PC-3 (cell line): Measurements from ENCODE around the gene MAGEL2. TPM values are rescaled to one million over a fixed set of nuclear protein-coding genes. Genes with fewer than 3 reads are reported as not detected.

Experiments
- ATAC-seq: fragments of 200-7000 bp; cut with Tn5 transposase; 2 replicates; pipeline ENCODE4 v1.9.1; 2020; ENCODE audit warnings: mild to moderate bottlenecking, moderate library complexity
- BruUV-seq: library from RNA; stranded (reverse); fragments of 400-500 nt; replicated peaks from 2 replicates; lab custom pipeline; 2021; lab: Mats Ljungman, UMichigan
- CTCF ChIA-PET: fragments of 300-600 bp; sonication (Branson Sonifier 250); formaldehyde crosslinking; loops from one replicate; lab custom pipeline; 2022; ENCODE audit warnings: antibody characterized with exemption; lab: Charles Lee
- POLR2A ChIA-PET: fragments of 300-600 bp; sonication (Branson Sonifier 250); formaldehyde crosslinking; loops from one replicate; lab custom pipeline; 2022; ENCODE audit warnings: antibody characterized with exemption; ENCODE audit not compliant: unreplicated experiment; lab: Charles Lee
- DNase-seq: peaks from one replicate; pipeline ENCODE4 v3.0.0-alpha.2; 2015
- H2AFZ ChIP-seq: fragments of 300-600 bp; sonication (generic); 2 replicates; pipeline ENCODE4 v1.6.0; 2016; ENCODE audit warnings: antibody characterized with exemption, low read length
- H3F3A ChIP-seq: fragments of 300-600 bp; sonication (generic); one replicate; pipeline ENCODE4 v1.6.0; 2017; ENCODE audit warnings: antibody characterized with exemption, low read length, control low read depth, mild to moderate bottlenecking; ENCODE audit not compliant: unreplicated experiment
- H3K27ac ChIP-seq: fragments of 300-600 bp; sonication (generic); 2 replicates; pipeline ENCODE4 v1.5.1; 2016; ENCODE audit warnings: mild to moderate bottlenecking, low read length
- H3K27me3 ChIP-seq: fragments of 300-600 bp; sonication (generic); 2 replicates; pipeline ENCODE4 v1.6.1; 2016; ENCODE audit warnings: low read length, mixed read lengths
- H3K36me3 ChIP-seq: fragments of 300-600 bp; sonication (generic); 2 replicates; pipeline ENCODE4 v1.6.1; 2016; ENCODE audit warnings: low read depth, mixed run types, low read length, mixed read lengths
- H3K4me1 ChIP-seq: fragments of 300-600 bp; sonication (generic); 2 replicates; pipeline ENCODE4 v1.5.1; 2016; ENCODE audit warnings: low read length; ENCODE audit not compliant: insufficient read depth
- H3K4me2 ChIP-seq: fragments of 300-600 bp; sonication (generic); 2 replicates; pipeline ENCODE4 v1.6.0; 2016; ENCODE audit warnings: low read length
- H3K4me3 ChIP-seq: fragments of 300-600 bp; sonication (generic); 2 replicates; pipeline ENCODE4 v1.5.1; 2016; ENCODE audit warnings: mild to moderate bottlenecking, low read length, mixed read lengths
- H3K79me2 ChIP-seq: fragments of 300-600 bp; sonication (generic); 2 replicates; pipeline ENCODE4 v1.6.1; 2017; ENCODE audit warnings: low read length, mixed read lengths
- H3K9ac ChIP-seq: fragments of 300-600 bp; sonication (generic); 2 replicates; pipeline ENCODE4 v1.6.0; 2016; ENCODE audit warnings: mild to moderate bottlenecking, low read length
- H3K9me2 ChIP-seq: fragments of 300-600 bp; sonication (generic); replicated peaks from 2 replicates; pipeline ENCODE4 v1.6.1; 2016; ENCODE audit warnings: mixed run types, low read length, mixed read lengths
- H3K9me3 ChIP-seq: fragments of 300-600 bp; sonication (generic); 2 replicates; pipeline ENCODE4 v1.6.1; 2016; ENCODE audit warnings: low read length, mixed read lengths
- H4K20me1 ChIP-seq: fragments of 300-600 bp; sonication (generic); 2 replicates; pipeline ENCODE4 v1.6.1; 2016; ENCODE audit warnings: low read length, mixed read lengths
- CTCF ChIP-seq: fragments of 300-600 bp; sonication (generic); conservative IDR thresholded peaks from 2 replicates; pipeline ENCODE4 v1.5.1; 2017; ENCODE audit warnings: antibody characterized with exemption, low read depth, mild to moderate bottlenecking, low read length
- EZH2 ChIP-seq: fragments of 300-600 bp; sonication (generic); IDR thresholded peaks from one replicate; pipeline ENCODE4 v1.6.1; 2017; ENCODE audit warnings: antibody characterized with exemption, mild to moderate bottlenecking, low read length; ENCODE audit not compliant: unreplicated experiment
- EZH2phosphoT487 ChIP-seq: fragments of 300-600 bp; sonication (generic); IDR thresholded peaks from 2 replicates; pipeline ENCODE4 v1.6.1; 2018; ENCODE audit warnings: mild to moderate bottlenecking, antibody characterized with exemption, low read length, borderline replicate concordance
- intact Hi-C: fragments of 100-400 bp; cut with micrococcal nuclease; formaldehyde crosslinking; loops from 2 replicates; pipeline ENCODE4 v1.9.0; 2023
- total RNA-seq: library from RNA; depleted of rRNA; stranded (reverse); fragments of >200 nt; gene quantifications from 2 replicates; pipeline ENCODE4 v1.2.3, GENCODE V29; 2014; rRNA removed

Gene MAGEL2
- total RNA-seq, 1 experiment from 2014 or later = not detected

DNA sequence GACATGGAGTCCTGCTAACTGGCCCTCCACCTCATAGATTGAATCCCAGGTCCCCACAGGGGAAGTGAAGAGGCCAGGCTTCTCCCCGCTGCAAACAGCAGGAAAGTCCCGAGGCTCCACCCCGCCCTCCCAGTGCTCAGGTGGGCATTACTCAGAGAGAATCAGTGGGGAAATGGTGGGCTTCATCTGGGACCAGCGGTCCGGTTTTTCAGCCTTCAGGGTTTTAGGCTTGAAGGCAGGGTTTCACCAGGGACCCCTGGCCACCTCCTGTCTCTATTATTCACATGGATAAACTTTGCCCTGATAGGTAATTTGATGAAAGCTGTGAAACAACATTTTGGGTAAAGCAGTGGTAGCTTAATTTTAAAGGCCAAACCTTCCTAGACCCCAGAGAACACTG, 50.9 kb downstream of the MAGEL2 start:
- ChIA-PET CTCF (no interaction called here), POLR2A (no interaction called here)
- no peaks in the 10 kb centered on the region for H4K20me1 ChIP-seq
- no peaks in the 10 kb centered on the region for H3F3A ChIP-seq
- no peaks in the 10 kb centered on the region for H3K4me1 ChIP-seq
- ATAC-seq (no peak), DNase-seq (no peak)
- no peaks in the 10 kb centered on the region for H3K9me2 ChIP-seq
- no peak overlapping the region for H3K27ac ChIP-seq
- H3K36me3 ChIP-seq = no peaks in the 10 kb centered on the region
- no peaks in the 10 kb centered on the region for H3K79me2 ChIP-seq
- no peak for TF ChIP-seq EZH2phosphoT487
- no peak for TF ChIP-seq CTCF
- TF ChIP-seq EZH2 = no peak
- intact Hi-C loops = no loop called here
- peaks cover 5% of the 10 kb centered on the region; the same call in 1 of the 2 replicates for H3K27me3 ChIP-seq
- no peak overlapping the region for H3K4me3 ChIP-seq
- no TSS peak for BruUV-seq
- H3K9ac ChIP-seq = no peak overlapping the region
- H3K9me3 ChIP-seq = no peaks in the 10 kb centered on the region
- no peak overlapping the region for H3K4me2 ChIP-seq
- H2AFZ ChIP-seq = no peak overlapping the region

DNA sequence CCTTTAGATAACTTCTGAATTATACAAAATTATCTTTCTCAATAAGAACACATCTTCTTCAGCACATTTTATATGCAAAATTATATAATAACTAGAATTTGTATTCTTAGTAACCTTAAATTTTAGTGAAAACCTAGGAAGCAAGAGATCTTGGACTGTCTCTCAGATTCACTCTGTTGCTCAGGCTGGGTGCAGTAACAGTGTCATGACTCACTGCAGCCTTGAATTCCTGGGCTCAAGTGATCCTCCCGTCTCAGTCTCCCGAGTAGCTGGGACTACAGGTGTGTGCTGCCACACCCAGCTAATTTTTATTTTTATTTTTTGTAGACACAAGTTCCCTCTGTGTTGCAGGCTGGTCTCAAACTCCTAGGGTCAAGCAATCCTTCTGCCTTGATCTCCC, 52.3 kb downstream of the MAGEL2 start:
- no peaks in the 10 kb centered on the region for H3K4me1 ChIP-seq
- H3K79me2 ChIP-seq = no peaks in the 10 kb centered on the region
- no peaks in the 10 kb centered on the region for H3K9me2 ChIP-seq
- H3K27ac ChIP-seq = no peak overlapping the region
- no peak overlapping the region for H3K4me3 ChIP-seq
- H3K27me3 ChIP-seq = peaks cover 5% of the 10 kb centered on the region; the same call in 1 of the 2 replicates
- H2AFZ ChIP-seq = no peak overlapping the region
- no peak overlapping the region for H3K4me2 ChIP-seq
- intact Hi-C loops = no loop called here
- no TSS peak for BruUV-seq
- DNase-seq (no peak), ATAC-seq (no peak)
- no peaks in the 10 kb centered on the region for H3F3A ChIP-seq
- CTCF ChIA-PET = no interaction called here
- POLR2A ChIA-PET = no interaction called here
- no peaks in the 10 kb centered on the region for H3K36me3 ChIP-seq
- no peaks in the 10 kb centered on the region for H3K9me3 ChIP-seq
- TF ChIP-seq EZH2 (no peak), EZH2phosphoT487 (no peak), CTCF (no peak)
- no peak overlapping the region for H3K9ac ChIP-seq
- no peaks in the 10 kb centered on the region for H4K20me1 ChIP-seq

GRCh38 chr15:23594252-23594770, 53.4 kb downstream of the MAGEL2 start:
- ChIA-PET POLR2A (no interaction called here), CTCF (no interaction called here)
- ATAC-seq = no peak
- Histone ChIP-seq H3F3A (no peaks in the 10 kb centered on the region), H3K9me3 (no peaks in the 10 kb centered on the region), H3K4me2 (no peak overlapping the region), H3K79me2 (no peaks in the 10 kb centered on the region), H3K4me1 (no peaks in the 10 kb centered on the region), H3K36me3 (no peaks in the 10 kb centered on the region), H3K4me3 (no peak overlapping the region), H3K9me2 (no peaks in the 10 kb centered on the region), H4K20me1 (no peaks in the 10 kb centered on the region), H3K27ac (no peak overlapping the region), H3K27me3 (peaks cover 5% of the 10 kb centered on the region; the same call in 1 of the 2 replicates), H3K9ac (no peak overlapping the region), H2AFZ (no peak overlapping the region)
- intact Hi-C loops = no loop called here
- BruUV-seq = no TSS peak
- no peak for DNase-seq
- TF ChIP-seq EZH2phosphoT487 (no peak), CTCF (no peak), EZH2 (no peak)

Other genes with a start within 250 kb of the MAGEL2 start
- not detected in 2 replicates for gene GOLGA6L2, start 200.6 kb downstream of the MAGEL2 start, total RNA-seq
- 0.18 and 1.8 TPM in 2 replicates for gene MKRN3, start 82.2 kb downstream of the MAGEL2 start, total RNA-seq
- gene NDN, start 39.4 kb upstream of the MAGEL2 start, total RNA-seq = not detected in 2 replicates